HG02610 (cell line): Measurements from ENCODE around the gene ITGA5.

Source experiments
- ATAC-seq: cut with Tn5 transposase; IDR thresholded peaks from one replicate; pipeline ENCODE4 v1.9.1; 2021; ENCODE audit warnings: mild to moderate bottlenecking, moderate library complexity; ENCODE audit not compliant: unreplicated experiment

ITGA5 gene

DNA sequence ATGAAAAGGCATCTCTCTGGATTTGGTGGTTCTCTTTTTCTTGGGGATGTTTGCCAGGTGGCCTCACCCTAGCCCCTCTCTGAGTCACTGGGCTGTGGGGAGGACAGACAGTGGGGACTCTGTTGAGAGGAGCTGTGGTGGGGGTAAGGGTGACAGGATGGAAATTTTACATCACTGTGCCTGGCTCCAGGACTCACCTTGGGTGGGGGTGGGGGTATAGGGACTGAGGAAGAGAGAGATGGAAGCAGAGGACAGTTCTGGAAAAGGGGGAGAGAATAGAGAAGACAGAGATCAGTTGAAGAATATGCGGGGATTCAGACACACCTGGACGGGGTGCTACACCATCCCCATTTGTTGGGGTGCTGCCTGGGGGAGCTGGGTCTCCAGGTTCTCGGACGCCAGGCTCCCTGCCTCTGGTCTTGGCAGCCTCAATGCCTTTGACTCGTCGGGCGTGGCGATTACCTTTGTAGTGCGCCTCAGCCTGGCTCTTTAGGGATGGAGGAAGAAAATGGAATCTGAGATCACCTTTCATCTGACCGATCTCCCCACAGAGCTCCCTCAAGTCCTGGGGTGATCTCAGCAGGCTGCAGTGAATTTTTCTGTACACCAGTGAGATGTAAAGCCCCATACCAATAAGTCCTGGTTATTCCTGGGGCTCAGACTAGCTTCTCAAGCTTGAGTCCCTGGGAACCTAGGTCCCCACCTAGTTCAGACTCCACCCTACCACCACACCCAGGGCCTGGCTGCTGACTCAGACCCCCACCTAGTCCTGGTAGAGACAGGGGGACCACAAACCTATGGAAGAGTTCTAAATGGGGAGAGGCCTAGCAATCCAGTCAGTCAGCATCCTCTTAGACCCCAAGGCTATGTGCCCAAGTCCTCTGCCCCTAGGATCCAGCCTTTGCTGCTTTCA lies 45.2 kb downstream of the ITGA5 start:
- ATAC-seq: no peak

DNA sequence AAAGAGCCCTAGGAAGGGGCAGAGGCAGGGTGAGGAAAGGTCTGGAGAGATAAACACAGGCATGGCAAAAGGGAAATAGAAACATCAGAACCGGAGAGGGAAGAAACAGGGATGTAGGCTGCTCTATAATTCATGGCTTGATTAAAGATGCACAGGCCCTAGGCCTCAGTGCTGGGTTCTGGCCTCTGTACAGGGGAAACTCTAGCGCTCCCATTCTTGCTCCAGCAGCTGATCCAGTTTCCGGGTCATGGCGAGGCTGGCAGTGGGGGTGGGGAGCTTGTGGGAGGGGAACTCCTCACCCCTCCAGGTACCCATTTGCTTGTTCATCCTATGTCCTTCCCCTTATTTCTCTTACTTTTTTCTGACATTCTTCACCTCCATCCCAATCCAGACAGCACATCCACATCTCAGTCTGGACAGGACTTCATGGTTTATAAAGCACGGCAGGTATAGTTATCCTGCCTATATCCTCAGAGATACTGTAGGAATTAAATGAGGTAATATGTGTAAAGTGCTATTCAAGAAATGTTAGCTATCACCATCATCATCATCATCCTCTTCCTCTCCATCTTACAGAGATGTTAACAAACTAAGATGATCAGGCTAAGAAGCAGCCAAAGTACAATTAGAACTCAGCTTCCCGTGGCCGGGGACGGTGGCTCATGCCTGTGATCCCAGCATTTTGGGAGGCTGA lies 46.8 kb downstream of the ITGA5 start:
- no peak for ATAC-seq

DNA sequence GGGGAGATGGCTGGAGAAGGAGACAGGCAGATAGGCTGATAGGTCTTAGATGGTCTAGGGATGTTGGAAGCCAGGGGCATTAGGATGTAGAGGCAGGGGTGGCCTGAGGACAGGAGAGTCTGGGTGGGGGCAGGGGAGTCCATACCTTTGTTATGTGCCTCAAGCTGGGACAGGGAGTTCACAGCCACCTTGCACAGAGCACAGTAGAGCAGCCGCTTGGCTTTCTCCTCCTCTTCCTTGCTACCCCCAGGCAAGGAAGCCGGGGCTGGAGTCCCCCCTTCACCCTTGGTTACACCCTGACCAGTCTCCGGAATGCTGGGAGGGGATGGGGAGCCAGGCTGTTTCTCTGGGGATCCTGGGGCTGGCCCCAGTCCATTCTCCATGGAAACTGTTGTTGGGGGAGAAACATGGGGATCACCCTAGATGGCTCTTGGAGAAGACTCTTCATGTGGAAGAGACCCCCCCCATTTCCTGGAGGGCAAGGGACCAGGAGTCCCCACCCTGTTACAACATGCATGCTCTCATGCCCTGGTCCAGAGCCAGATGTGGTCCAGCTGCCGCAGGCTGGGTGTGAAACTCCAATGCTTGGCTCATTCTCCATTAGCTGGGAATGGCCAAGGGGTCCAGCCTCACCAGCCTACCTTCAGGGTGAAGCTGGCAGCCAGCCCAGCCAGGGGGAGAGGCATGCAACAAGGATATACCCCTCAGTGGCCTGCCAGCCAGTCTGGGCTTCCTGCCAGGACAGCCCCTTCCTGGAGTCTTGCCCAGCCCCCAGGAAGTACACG lies 47.5 kb downstream of the ITGA5 start:
- ATAC-seq: no peak

DNA sequence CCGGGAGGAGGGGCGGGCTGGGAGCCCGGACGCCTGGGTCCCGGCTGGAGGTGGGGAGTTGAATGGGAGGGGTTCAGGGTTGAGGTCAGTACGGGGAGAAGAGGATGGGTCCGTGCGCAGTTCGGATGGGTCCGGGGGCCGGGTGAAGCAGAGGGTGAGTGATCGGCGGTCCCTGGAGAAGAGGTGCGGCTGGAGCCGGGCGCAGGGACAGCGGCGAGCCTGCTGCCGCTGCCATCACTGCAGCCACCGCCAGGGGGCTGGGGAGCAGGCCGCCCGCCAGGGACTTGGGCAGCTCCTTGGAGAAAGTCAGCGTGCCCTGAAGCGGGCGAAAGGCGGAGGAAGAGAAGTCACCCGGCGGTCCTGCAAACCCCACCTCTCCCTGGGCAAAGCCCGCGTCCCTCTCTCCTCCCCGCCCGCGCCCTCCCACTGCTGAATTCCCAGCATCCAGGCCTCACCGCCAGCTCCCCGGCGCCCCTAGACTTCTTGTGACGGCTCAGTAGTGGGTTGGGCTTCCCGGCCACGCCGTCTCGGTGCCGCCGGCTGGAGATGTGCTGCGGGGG lies 48.8 kb downstream of the ITGA5 start:
- no peak for ATAC-seq

DNA sequence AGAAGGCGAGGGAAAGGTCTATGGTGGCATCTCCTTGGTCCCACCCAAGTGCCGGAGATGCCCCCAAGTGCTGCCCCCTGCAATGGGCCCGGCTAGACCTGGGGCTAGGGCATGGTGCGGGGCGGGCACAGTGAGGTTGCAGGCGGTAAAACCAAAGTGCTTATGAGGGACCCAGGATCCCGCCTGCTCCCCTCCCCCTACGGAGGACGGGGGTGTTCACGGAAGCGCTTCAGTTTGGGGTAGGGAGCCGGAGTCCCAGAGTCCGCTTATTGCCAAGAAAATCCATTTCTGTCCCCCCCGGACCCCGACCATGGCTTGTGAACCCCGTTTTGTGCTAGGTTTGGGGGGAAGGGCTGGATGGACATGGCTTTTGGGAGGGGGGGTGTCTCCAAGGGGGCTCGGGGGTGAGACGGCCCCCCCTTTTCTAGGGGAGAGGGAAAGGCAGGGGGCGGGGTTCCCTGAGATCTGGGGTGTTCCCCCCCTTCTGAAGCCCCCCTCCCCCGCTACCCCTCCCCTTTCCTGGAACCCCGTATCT lies 49.4 kb downstream of the ITGA5 start:
- ATAC-seq: no peak

DNA sequence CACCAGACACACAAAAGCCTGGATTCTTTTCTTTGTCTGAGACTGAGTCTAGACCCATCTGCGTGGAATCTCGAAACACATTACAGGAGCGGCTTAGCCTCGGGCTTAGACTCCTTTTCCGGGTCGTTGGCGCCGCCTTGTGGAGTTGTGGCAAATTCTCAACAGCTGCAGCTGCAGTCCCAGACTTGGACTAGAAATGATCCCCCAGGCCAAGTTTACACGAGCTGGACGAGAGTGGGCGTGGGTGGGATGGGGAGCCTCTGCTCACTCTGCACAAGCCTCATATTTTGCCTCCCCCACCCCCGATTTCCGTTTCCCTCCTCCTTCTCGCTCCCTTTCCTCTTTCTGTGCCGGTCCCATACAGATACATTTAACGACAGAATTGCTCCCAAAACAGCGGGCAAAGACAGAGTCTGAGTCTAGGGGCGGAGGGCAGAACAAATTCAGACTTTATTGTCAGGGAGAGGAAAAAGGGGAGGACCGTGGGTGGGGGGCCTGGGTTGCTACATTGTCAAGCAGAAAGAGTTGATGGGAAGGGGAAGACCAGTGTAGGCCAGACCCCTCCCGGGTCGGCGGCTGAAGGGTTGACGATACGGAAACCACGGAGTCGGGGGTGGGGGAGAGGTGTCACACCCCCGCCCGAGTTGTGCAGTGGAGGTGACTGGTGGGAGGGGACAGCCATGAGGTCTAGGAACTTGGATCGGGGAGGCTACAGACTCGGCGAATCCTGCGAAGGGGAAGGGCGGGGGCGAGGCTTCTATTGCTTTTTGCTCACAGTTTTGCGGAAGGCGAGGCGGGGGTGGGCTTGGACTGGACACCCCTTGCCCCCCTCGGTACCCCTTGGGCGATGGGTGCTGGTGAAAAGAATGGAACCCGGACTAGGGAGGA lies 50.1 kb downstream of the ITGA5 start:
- peak; percentile 55 for ATAC-seq

DNA sequence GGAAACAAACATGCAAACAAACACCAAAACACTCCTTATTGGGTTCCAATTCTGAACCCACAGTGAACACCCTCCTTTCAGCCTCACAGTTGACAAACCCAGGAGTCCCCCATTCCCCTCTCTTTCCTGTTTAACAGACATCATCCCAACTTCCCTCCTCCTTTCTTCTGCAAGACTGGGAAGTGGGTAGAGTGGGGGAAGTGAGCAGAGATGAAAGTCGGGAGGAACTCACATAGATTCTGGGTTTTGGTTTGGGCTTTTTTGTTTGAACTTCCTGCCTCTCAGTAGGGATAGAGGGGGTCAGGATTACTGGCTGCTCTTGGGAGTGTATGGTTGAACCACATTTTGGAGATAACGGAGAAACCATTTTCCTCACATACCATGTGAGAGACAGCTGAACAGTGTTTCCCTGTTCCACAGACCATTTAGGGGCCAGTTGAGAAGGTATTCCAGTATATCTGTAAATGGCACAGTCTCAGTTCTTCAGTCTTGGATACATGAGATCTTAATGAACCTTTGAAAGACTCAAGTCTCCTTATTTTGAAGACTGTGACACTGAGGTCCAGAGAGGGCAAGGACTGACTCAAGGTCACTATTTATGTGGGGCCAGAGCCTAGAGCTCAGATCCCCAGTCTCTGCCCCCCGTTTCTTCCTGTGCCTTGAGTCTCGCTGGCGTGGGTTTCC lies 50.9 kb downstream of the ITGA5 start:
- no peak for ATAC-seq

DNA sequence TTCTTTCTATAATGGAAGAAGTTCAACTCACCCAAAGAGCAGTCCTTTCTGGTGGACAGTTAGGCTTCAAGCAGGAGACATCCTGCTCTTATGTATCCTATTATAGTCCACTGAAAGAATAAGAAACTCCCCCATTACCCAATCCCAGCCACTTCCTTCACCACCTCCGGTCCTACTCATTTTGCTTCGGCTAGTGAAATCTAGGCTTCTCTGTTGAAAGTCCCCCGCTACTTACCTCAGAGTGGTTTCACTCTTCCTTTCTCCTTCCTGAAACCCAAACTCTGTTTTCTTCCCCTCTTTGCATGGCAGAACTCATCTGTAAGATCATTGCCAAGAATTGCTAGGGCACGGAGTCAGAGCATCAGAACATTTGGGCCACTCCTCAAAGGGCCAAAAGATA lies 54.7 kb downstream of the ITGA5 start, which contains the start of gene GPR84:
Gene GPR84 (minus strand): TSS at position 74 of the 400 bp plus-strand sequence. CDS start 635 bp downstream, outside the sequence.
- peak; percentile 69 for ATAC-seq

DNA sequence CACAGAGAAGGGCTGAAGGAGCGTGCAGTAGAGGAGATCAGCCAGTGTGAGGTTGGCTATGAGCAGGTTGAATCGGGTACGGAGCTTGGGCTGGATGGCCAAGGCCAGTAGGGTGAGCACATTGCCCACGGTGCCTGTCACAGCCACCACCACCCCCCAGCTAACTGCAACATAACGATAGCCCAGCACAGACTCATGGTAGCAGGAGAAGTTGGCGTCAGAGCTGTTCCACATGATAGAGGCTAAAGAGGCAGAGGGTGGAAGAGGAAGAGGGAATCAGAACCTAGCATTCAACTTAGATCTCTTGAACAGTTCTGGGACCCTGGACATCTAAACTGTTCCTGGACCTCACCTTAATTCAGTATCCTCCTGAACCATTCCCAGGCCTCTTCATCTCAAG lies 55.4 kb downstream of the ITGA5 start:
- ATAC-seq: no peak

DNA sequence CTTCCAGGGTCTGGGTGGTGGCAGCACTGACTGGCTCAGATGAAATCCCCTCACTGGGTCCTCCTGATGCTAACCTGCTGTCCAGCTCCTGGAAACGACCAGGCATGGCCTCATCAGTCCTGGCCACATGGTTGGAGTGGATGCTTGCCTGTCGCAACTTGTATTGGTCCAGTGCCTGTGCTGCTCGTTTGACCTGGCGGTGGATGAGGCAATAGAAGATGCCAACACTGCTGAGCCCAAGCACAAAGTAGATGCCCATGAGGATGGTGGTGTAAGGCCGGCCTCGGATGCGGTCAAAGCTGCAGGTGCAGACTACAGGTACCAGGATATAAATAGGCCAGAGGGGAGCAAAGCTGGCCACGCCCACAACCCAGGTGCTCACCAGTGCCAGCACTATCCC lies 56.0 kb downstream of the ITGA5 start:
- no peak for ATAC-seq

DNA sequence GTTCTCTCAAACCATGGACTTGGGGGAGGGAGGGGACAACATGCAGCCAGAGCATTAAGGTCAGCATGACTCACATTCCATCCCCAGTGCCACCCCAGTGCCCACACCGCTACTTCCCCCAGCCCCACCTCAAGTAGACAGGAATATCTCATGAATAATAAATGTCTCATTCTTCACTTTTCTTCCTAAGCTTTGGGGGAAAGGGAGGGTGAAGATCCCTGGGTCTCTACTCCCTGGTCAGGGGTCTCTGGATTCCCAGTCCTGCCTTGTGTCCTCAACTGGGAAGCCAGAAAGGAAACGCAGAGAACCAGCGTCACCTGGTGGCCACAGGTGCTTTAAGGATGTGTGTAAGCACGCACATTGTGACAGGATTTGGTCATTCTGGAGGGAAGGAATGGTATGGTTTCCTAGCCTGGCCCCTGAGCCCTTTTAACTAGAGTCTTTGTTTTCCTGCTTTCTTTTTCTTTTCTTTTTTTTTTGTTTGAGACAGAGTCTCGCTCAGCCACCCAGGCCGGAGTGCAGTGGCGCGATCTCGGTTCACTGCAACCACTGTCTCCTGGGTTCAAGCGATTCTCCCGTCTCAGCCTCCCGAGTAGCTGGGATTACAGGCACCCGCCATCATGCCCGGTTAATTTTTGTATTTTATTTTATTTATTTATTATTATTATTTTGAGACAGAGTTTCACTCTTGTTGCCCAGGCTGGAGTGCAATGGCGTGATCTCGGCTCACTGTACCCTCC lies 58.2 kb downstream of the ITGA5 start:
- ATAC-seq: no peak

DNA sequence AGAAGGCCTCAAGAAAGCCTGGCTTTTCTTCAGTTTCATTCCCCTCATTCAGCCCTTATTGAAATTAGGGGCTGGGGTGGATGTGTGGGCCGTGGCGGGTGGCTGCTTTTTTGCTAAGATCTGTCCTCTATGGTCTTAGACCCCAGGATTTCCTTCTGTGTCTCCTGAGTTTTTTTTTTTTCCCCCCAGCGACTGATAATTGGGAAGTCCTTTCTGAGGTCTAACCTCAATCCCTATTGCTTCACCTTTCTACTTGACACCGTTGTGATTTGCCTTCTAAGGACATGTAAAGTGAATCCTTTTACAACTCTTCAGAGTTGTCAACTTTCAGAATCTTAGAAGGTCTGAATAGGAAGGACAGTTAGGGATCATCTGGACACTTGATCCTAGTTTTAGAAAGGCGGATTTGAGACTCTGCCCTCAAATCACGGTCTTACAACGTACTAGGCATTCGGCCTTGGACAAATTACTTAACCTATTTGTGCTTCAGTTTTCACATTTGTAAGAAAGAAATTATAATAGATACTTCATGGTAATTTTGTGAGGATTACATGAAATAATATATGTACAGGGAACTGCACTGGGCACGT lies 59.2 kb downstream of the ITGA5 start:
- ATAC-seq: no peak

DNA sequence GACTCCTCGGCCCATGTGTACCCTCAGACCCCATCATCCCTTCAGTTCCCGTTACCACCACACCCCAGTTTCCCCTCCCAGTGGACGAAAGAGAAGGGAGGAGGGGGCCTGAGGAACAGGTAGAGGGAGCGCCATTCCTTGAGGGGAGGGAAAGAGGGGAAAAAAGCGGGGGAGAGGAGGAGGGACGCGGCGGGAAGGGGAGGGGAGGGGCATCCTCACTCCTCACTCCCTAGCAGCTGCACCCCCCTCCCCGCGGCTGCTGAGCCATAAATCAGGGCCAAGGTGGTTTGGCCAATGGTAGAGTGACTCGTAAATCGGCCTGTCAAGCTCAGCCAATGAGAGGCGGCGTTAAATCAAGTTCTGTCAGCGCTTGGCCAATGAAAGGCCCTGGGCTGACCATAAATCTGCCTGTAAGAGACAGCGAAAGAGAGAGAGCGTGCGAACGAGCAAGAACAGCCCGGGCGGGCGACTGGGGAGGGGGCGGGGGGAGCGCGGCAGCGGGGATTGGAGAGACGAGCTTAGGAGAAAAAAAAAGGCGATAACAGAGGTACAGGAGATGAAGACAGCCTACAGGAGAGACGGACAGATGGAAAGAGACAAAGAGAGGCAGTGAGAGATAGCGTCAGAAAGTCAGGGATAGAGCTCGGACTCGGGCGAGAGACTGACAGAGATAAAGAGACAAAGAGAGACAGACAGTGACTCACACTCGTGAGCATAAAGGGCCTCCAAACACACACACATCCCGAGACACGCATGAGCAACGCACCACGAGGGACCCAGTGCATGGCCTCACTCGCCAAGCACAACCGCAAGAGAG lies 59.9 kb downstream of the ITGA5 start:
- ATAC-seq: peak; percentile 97

DNA sequence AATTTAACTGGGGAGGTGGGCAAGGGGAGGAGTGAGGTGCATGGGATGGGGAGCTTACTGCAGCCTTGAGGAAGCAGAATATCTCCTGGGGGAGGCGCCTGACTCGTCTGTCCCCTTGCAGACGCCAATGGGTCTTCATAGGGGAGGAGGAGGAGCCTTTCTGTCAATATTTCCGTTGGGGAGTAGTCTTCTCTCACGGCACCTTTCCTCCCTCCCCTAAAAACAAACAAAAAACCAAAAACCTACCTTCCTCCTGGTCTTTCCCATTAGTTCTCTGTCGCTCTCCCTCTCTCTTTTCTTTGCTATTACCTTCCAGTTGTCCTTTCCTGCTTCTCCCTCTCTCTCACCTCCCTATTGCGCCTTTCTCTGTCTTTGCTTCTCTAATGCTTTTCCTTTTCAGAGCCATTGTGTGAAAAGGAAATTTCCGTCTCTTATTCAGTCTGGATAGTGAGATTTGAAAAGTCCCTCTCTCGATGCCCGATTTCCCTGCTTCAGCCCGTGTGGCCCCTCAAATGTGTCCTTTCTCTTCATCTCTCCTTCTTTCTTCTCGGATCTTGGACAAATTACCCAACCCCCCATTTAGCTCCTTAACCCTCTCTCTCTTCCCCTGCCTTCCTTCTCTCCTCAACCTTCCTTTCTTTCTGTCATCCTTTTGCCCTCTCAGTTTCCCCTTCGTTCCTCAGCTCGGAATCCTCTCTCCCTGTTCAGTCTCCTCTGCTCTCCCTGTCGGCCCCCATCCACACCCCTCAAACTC lies 60.7 kb downstream of the ITGA5 start:
- ATAC-seq: no peak

DNA sequence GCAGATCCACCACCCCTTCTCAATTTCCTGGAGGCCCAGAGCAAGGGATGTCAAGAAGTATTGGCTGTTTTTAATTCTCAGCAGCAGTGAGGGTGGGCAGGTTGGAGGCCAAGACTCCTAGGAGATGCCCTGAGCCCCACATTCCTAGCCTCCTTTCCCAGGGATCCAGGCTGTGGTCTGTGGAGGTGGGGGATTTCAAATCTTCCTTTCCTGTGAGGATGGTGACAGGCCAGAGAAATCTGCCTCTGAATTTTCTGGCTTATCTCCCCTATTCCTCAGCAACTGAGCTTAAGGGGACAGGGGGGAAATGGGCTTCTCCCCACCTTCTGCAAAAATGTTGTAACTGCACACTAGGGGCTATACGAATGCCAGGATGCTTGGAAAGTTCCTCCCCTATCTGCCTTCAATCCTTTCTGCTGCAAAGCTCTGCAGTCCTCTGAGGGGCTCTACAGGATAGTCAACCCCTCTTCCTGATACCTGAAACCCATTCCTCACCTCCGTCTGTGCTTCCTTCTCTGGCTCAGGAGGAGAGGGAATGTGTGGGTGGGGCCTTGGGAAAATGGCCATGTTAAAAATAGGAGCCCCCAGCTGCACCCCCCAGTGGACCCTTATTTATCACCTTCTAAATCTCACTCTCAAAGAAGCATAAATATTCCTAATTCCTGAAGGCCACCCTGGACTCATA lies 61.4 kb downstream of the ITGA5 start:
- ATAC-seq: no peak

DNA sequence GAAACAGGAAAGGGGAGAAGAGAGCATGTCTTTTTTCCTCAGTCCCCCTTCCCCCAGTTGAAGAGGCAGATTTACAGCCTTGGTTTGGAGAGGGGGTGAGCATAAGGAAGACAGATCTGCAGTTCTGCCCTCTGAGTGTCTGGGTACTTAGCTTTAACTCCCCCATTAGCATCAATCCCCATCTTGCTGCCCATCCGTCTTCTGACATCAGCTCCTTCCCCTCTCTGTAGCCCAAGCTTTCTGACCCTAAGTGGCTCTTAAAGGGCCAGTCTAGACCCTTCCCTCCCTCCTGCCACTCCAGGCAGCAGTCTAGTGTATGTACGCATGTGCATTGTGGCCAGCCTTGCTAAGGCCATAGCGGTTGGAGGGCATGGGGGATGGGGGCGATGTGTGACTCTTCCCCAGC lies 62.1 kb downstream of the ITGA5 start:
- no peak for ATAC-seq
